Muscle layer of duodenum (tissue), 2 donors: ENCODE measurements around the gene DUSP3.
A peak's percentile ranks its signal among the peaks of the same experiment; 100 is the strongest.

ENCODE experiments used
- H3K27ac ChIP-seq: one replicate; pipeline ENCODE4 v1.7.0; 2013; ENCODE audit warnings: mild to moderate bottlenecking, low read length
- H3K27me3 ChIP-seq: one replicate; pipeline ENCODE4 v1.7.0; 2013; ENCODE audit warnings: low read depth, mild to moderate bottlenecking, control low read depth, low read length
- H3K36me3 ChIP-seq, 2 donors: one replicate each; pipeline ENCODE4 v1.7.0; 2013; ENCODE audit warnings: low read length in 2 of 2, control low read depth in 1 of 2, mild to moderate bottlenecking in 1 of 2; ENCODE audit not compliant: insufficient read depth in 2 of 2, control insufficient read depth in 1 of 2
- H3K4me1 ChIP-seq, 2 donors: one replicate each; pipeline ENCODE4 v1.7.0; 2013; ENCODE audit warnings: low read length in 2 of 2, mild to moderate bottlenecking in 2 of 2, control low read depth in 1 of 2, moderate library complexity in 1 of 2; ENCODE audit not compliant: insufficient read depth in 2 of 2, control insufficient read depth in 1 of 2
- H3K4me3 ChIP-seq, 2 donors: one replicate each; pipeline ENCODE4 v1.7.0; 2013; ENCODE audit warnings: low read length in 2 of 2, low read depth in 1 of 2, mild to moderate bottlenecking in 1 of 2
- H3K9me3 ChIP-seq, 2 donors: one replicate each; pipeline ENCODE4 v1.7.0; 2013; ENCODE audit warnings: low read length in 2 of 2, control low read depth in 1 of 2, mild to moderate bottlenecking in 1 of 2; ENCODE audit not compliant: control insufficient read depth in 1 of 2
- donor health status: healthy.

Gene DUSP3

GRCh38 chr17:43780135-43780534 is 1.4 kb upstream of the DUSP3 start, which contains the start of gene CFAP97D1:
Gene CFAP97D1, plus strand, starts transcription at chr17:43780435. Its CDS starts 28 bp downstream, at chr17:43780463.
- Histone ChIP-seq H3K9me3 (no peaks in the 10 kb centered on the region), H3K36me3 (peaks cover 6 to 10% of the 10 kb centered on the region in 2 donors), H3K27ac (peak within 1 kb of the TSS; percentile 31), H3K27me3 (no peaks in the 10 kb centered on the region), H3K4me3 (peak within 1 kb of the TSS; percentile 62 to 77), H3K4me1 (peaks cover 4 to 22% of the 10 kb centered on the region in 2 donors)

- Histone ChIP-seq H3K27me3 (no peaks in the 10 kb centered on the region), H3K36me3 (peaks cover 12 to 15% of the 10 kb centered on the region in 2 donors), H3K4me1 (peaks cover 4 to 23% of the 10 kb centered on the region in 2 donors), H3K27ac (peak overlapping the region; percentile 31), H3K4me3 (peak overlapping the region; percentile 62 to 77), H3K9me3 (no peaks in the 10 kb centered on the region)
Measured at GRCh38 chr17:43779145-43780125, 658 bp upstream of the DUSP3 start.

- Histone ChIP-seq H3K4me1 (peaks cover 4 to 22% of the 10 kb centered on the region in 2 donors), H3K27ac (no peak overlapping the region), H3K4me3 (no peak overlapping the region), H3K9me3 (no peaks in the 10 kb centered on the region), H3K36me3 (peaks cover 42 to 56% of the 10 kb centered on the region in 2 donors), H3K27me3 (no peaks in the 10 kb centered on the region)
Measured at GRCh38 chr17:43774304-43775250, 4.2 kb downstream of the DUSP3 start.

GRCh38 chr17:43772877-43773648 is 5.7 kb downstream of the DUSP3 start:
- H3K9me3 ChIP-seq = no peaks in the 10 kb centered on the region
- H3K4me1 ChIP-seq = peaks cover 4 to 26% of the 10 kb centered on the region in 2 donors
- no peaks in the 10 kb centered on the region for H3K27me3 ChIP-seq
- H3K4me3 ChIP-seq = no peak overlapping the region
- no peak overlapping the region for H3K27ac ChIP-seq
- peaks cover 54 to 61% of the 10 kb centered on the region in 2 donors for H3K36me3 ChIP-seq

- Histone ChIP-seq H3K9me3 (no peaks in the 10 kb centered on the region), H3K4me3 (no peak overlapping the region), H3K27me3 (no peaks in the 10 kb centered on the region), H3K4me1 (peaks cover 0 to 16% of the 10 kb centered on the region in 2 donors), H3K36me3 (peaks cover 57 to 66% of the 10 kb centered on the region in 2 donors), H3K27ac (no peak overlapping the region)
Measured at GRCh38 chr17:43771463-43771862, 7.3 kb downstream of the DUSP3 start.

- Histone ChIP-seq H3K4me1 (peaks cover 0 to 12% of the 10 kb centered on the region in 2 donors), H3K36me3 (peaks cover 60 to 66% of the 10 kb centered on the region in 2 donors), H3K4me3 (no peak overlapping the region), H3K9me3 (no peaks in the 10 kb centered on the region), H3K27me3 (no peaks in the 10 kb centered on the region), H3K27ac (no peak overlapping the region)
Measured at GRCh38 chr17:43770957-43771356, 7.8 kb downstream of the DUSP3 start.

- no peak overlapping the region for H3K27ac ChIP-seq
- H3K9me3 ChIP-seq = no peaks in the 10 kb centered on the region
- peaks cover 57 to 63% of the 10 kb centered on the region in 2 donors for H3K36me3 ChIP-seq
- H3K4me3 ChIP-seq = no peak overlapping the region
- H3K27me3 ChIP-seq = no peaks in the 10 kb centered on the region
- peaks cover 0 to 7% of the 10 kb centered on the region in 2 donors for H3K4me1 ChIP-seq
Measured at GRCh38 chr17:43769859-43770258, 8.9 kb downstream of the DUSP3 start.

- H3K4me3 ChIP-seq = no peak overlapping the region
- H3K27ac ChIP-seq = peak overlapping the region; percentile 52
- peaks cover 0 to 7% of the 10 kb centered on the region in 2 donors for H3K4me1 ChIP-seq
- H3K27me3 ChIP-seq = no peaks in the 10 kb centered on the region
- H3K9me3 ChIP-seq = no peaks in the 10 kb centered on the region
- peaks cover 53 to 61% of the 10 kb centered on the region in 2 donors for H3K36me3 ChIP-seq
Measured at GRCh38 chr17:43769426-43769825, 9.4 kb downstream of the DUSP3 start.

- Histone ChIP-seq H3K36me3 (peaks cover 48 to 56% of the 10 kb centered on the region in 2 donors), H3K9me3 (no peaks in the 10 kb centered on the region), H3K27ac (peak overlapping the region; percentile 52), H3K4me1 (peaks cover 0 to 7% of the 10 kb centered on the region in 2 donors), H3K4me3 (no peak overlapping the region), H3K27me3 (no peaks in the 10 kb centered on the region)
Measured at GRCh38 chr17:43768943-43769342, 9.8 kb downstream of the DUSP3 start.

- Histone ChIP-seq H3K4me3 (no peak overlapping the region), H3K9me3 (no peaks in the 10 kb centered on the region), H3K4me1 (peaks cover 0 to 7% of the 10 kb centered on the region in 2 donors), H3K36me3 (peaks cover 48 to 52% of the 10 kb centered on the region in 2 donors), H3K27ac (peak overlapping the region; percentile 52), H3K27me3 (no peaks in the 10 kb centered on the region)
Measured at GRCh38 chr17:43768382-43768781, 10.4 kb downstream of the DUSP3 start.
